ENCODE results near the gene BAG2.

Gene BAG2

GRCh38 chr6:57162028-57162427, 10.1 kb upstream of the BAG2 start:
- H4K20me1 ChIP-seq (ENCODE audit: insufficient read depth, low read length, poor library complexity, severe bottlenecking), result no peaks in the 10 kb centered on the region
- no peaks in the 10 kb centered on the region for H3K27me3 ChIP-seq (ENCODE audit: insufficient read depth, low read length, poor library complexity, severe bottlenecking)
- H3K9me2 ChIP-seq (replicated peaks; ENCODE audit: low read depth, low read length), result no peaks in the 10 kb centered on the region
- no peaks in the 10 kb centered on the region for H3F3A ChIP-seq (ENCODE audit: low read depth)
- H3K4me3 ChIP-seq (ENCODE audit: low read length, poor library complexity, severe bottlenecking), result no peak overlapping the region
- H3K4me1 ChIP-seq (ENCODE audit: insufficient read depth, low read length, poor library complexity, severe bottlenecking), result no peaks in the 10 kb centered on the region
- no peaks in the 10 kb centered on the region for H3K79me2 ChIP-seq (ENCODE audit: insufficient read depth, low read length)
- no peaks in the 10 kb centered on the region for H3K9me3 ChIP-seq (ENCODE audit: insufficient read depth, low read depth, low read length)
- no peak for TF ChIP-seq CTCF (conservative IDR thresholded peaks at IDR 0.05; ENCODE audit: low read length)
- no peak for TF ChIP-seq EZH2phosphoT487 (IDR thresholded peaks at IDR 0.05; ENCODE audit: borderline replicate concordance)
- H3K4me2 ChIP-seq (ENCODE audit: low read depth, low read length, poor library complexity, severe bottlenecking), result no peak overlapping the region
- peaks cover 6% of the 10 kb centered on the region; the same call in 1 of the 2 replicates for H3K36me3 ChIP-seq (ENCODE audit: insufficient read depth, low read length)
- H2AFZ ChIP-seq (ENCODE audit: low read length), result no peak overlapping the region
- no peak overlapping the region for H3K9ac ChIP-seq (ENCODE audit: low read depth, low read length, poor library complexity, severe bottlenecking)

GRCh38 chr6:57162516-57162915, 9.6 kb upstream of the BAG2 start:
- H2AFZ ChIP-seq (ENCODE audit: low read length), result no peak overlapping the region
- H3K4me1 ChIP-seq (ENCODE audit: insufficient read depth, low read length, poor library complexity, severe bottlenecking), result no peaks in the 10 kb centered on the region
- no peaks in the 10 kb centered on the region for H3K27me3 ChIP-seq (ENCODE audit: insufficient read depth, low read length, poor library complexity, severe bottlenecking)
- H3K4me3 ChIP-seq (ENCODE audit: low read length, poor library complexity, severe bottlenecking), result no peak overlapping the region
- TF ChIP-seq EZH2phosphoT487 (IDR thresholded peaks at IDR 0.05; ENCODE audit: borderline replicate concordance) (no peak), CTCF (conservative IDR thresholded peaks at IDR 0.05; ENCODE audit: low read length) (no peak)
- H3K9ac ChIP-seq (ENCODE audit: low read depth, low read length, poor library complexity, severe bottlenecking), result no peak overlapping the region
- no peaks in the 10 kb centered on the region for H3F3A ChIP-seq (ENCODE audit: low read depth)
- H3K36me3 ChIP-seq (ENCODE audit: insufficient read depth, low read length), result peaks cover 6% of the 10 kb centered on the region; the same call in 1 of the 2 replicates
- H3K79me2 ChIP-seq (ENCODE audit: insufficient read depth, low read length), result no peaks in the 10 kb centered on the region
- H3K9me2 ChIP-seq (replicated peaks; ENCODE audit: low read depth, low read length), result no peaks in the 10 kb centered on the region
- no peak overlapping the region for H3K4me2 ChIP-seq (ENCODE audit: low read depth, low read length, poor library complexity, severe bottlenecking)
- H3K9me3 ChIP-seq (ENCODE audit: insufficient read depth, low read depth, low read length), result no peaks in the 10 kb centered on the region
- H4K20me1 ChIP-seq (ENCODE audit: insufficient read depth, low read length, poor library complexity, severe bottlenecking), result no peaks in the 10 kb centered on the region

- no peak overlapping the region for H3K4me3 ChIP-seq (ENCODE audit: low read length, poor library complexity, severe bottlenecking)
- H3K36me3 ChIP-seq (ENCODE audit: insufficient read depth, low read length), result peaks cover 6% of the 10 kb centered on the region; the same call in 1 of the 2 replicates
- H3K9ac ChIP-seq (ENCODE audit: low read depth, low read length, poor library complexity, severe bottlenecking), result no peak overlapping the region
- no peaks in the 10 kb centered on the region for H4K20me1 ChIP-seq (ENCODE audit: insufficient read depth, low read length, poor library complexity, severe bottlenecking)
- H3K9me3 ChIP-seq (ENCODE audit: insufficient read depth, low read depth, low read length), result no peaks in the 10 kb centered on the region
- TF ChIP-seq CTCF (conservative IDR thresholded peaks at IDR 0.05; ENCODE audit: low read length) (no peak), EZH2phosphoT487 (IDR thresholded peaks at IDR 0.05; ENCODE audit: borderline replicate concordance) (no peak)
- no peak overlapping the region for H3K4me2 ChIP-seq (ENCODE audit: low read depth, low read length, poor library complexity, severe bottlenecking)
- no peaks in the 10 kb centered on the region for H3K9me2 ChIP-seq (replicated peaks; ENCODE audit: low read depth, low read length)
- H2AFZ ChIP-seq (ENCODE audit: low read length), result no peak overlapping the region
- H3K4me1 ChIP-seq (ENCODE audit: insufficient read depth, low read length, poor library complexity, severe bottlenecking), result no peaks in the 10 kb centered on the region
- no peaks in the 10 kb centered on the region for H3F3A ChIP-seq (ENCODE audit: low read depth)
- H3K79me2 ChIP-seq (ENCODE audit: insufficient read depth, low read length), result no peaks in the 10 kb centered on the region
- H3K27me3 ChIP-seq (ENCODE audit: insufficient read depth, low read length, poor library complexity, severe bottlenecking), result no peaks in the 10 kb centered on the region
Measured at GRCh38 chr6:57163956-57164355, 8.2 kb upstream of the BAG2 start.
